Keratinocyte (primary cell): Measurements from ENCODE around the gene ALG14.

Source experiments
- EZH2 ChIP-seq: IDR thresholded peaks from one replicate; pipeline ENCODE4 v1.6.1; 2012; ENCODE audit warnings: inconsistent platforms, mild to moderate bottlenecking, low read length, moderate library complexity
- TF ChIP-seq, protein P1 (sequence below), 3 experiments: IDR thresholded peaks in 1 of 3; conservative IDR thresholded peaks in 1 of 3; optimal IDR thresholded peaks in 1 of 3; 2 replicates in 2 of 3; 3 replicates in 1 of 3; pipeline versions ENCODE3 to v1.5.1; 2011; ENCODE audit warnings: low read length in 3 of 3, mild to moderate bottlenecking in 3 of 3, moderate library complexity in 2 of 3, control low read depth in 1 of 3, inconsistent platforms in 1 of 3; ENCODE audit not compliant: insufficient read depth in 2 of 3; ENCODE audit errors: extremely low read depth in 1 of 3

DNA sequence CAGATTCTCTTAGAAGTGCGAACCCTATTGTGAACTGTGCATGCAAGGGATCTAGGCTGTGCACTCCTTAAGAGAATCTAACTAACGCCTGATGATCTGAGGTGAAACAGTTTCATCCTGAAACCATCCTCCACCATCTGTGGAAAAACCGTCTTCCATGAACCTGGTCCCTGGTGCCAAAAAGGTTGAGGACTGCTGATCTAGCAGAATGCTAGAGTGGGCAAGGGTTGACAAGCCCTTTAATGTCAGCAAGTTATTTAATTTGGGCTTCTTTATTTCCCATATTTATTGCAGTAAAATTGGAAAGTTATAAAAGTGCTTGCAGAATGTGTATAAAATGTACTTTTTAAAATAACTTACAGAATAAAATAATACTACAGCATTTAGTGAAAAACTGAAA is 26.4 kb downstream of the ALG14 start:
- TF ChIP-seq, protein P1, sequence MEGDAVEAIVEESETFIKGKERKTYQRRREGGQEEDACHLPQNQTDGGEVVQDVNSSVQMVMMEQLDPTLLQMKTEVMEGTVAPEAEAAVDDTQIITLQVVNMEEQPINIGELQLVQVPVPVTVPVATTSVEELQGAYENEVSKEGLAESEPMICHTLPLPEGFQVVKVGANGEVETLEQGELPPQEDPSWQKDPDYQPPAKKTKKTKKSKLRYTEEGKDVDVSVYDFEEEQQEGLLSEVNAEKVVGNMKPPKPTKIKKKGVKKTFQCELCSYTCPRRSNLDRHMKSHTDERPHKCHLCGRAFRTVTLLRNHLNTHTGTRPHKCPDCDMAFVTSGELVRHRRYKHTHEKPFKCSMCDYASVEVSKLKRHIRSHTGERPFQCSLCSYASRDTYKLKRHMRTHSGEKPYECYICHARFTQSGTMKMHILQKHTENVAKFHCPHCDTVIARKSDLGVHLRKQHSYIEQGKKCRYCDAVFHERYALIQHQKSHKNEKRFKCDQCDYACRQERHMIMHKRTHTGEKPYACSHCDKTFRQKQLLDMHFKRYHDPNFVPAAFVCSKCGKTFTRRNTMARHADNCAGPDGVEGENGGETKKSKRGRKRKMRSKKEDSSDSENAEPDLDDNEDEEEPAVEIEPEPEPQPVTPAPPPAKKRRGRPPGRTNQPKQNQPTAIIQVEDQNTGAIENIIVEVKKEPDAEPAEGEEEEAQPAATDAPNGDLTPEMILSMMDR (optimal IDR thresholded peaks at IDR 0.05 in 1 of 3, IDR thresholded peaks at IDR 0.05 in 1 of 3, conservative IDR thresholded peaks at IDR 0.05 in 1 of 3; ENCODE audit: extremely low read depth in 1 of 3, insufficient read depth in 2 of 3, low read length in 3 of 3) = no peak
- no peak for TF ChIP-seq EZH2
